HG03066 (cell line): ENCODE measurements around the gene CDK18.
"Not testable (repeated sequence)": the region's sequence is repeated elsewhere in the genome, so short reads cannot be mapped to it uniquely, and the experiment has no call there.

ENCODE experiments used
- ATAC-seq: cut with Tn5 transposase; IDR thresholded peaks from one replicate; pipeline ENCODE4 v1.9.1; 2021; ENCODE audit warnings: low read depth; ENCODE audit not compliant: unreplicated experiment

The CDK18 gene

DNA sequence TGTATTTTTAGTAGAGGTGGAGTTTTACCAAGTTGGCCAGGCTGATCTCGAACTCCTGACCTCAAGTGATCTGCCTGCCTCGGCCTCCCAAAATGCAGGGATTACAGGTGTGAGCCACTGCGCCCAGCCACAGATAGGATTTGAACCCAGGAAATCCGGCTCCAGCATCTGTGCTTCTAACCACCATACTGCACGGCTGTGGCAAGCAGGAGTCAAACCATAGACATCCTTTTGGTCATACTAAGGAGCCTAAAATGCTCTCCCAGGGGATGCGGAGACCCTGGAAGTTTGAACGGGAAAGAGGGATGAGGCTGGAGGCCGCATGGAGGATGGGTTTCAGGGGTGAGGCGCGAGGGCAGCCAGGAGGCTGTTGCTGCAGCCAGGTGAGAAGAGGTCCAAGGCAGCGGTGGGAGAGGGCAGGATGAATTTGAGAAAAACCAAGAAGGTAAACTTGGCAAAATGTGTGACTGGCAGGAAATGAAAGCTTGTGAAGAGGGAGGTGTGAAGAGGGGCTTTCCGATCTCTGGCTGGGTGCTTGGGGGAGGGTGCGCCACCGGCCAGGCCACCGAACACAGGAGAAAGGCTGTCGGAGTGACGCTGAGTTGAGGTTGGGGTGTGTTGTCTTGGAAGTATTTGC is 24.0 kb upstream of the CDK18 start:
- no peak for ATAC-seq

DNA sequence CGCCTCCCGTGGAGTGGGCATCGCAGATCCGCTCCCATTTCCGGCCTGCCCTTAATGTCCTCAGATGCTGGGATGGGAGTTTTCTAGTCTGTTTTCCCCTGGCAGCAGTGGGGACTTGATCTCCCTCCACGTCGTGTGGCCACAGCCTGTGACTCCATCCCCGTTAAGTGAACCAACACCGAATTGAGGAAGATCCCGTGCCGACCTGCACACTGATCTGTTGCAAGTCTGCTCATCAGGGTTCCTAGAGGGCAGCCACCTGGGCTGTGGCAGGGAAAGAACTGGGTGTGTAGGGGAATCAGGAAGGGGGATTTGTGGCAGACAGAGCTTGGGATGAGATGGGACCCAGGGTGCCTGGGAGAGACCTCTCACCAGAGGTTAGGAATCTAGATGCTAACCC is 23.3 kb upstream of the CDK18 start:
- no peak for ATAC-seq

DNA sequence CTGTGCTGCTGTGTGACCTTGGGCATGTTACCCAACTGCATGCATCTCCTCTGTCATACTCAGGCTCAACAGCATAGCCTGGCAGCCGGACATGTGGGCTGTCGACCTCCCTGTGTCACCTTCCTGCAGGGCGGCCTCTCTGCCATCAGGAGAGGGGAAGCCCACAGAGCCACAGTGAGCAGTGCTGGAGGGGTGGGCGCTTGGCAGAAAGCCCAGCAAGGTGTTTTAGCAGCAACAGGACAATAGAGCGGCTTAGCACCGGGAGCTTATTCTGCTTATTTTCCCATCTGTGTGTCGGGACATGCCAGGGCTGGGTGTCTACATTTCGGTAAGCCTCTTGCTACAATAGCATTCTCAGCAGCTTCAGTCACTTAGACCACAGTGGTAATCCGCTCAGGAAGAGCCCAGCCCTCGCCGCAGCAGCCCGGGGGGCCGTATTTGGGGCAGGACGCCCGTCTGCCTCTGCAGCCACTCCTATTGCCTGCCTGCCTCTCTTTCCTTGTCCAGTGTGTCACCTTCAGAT is 22.8 kb upstream of the CDK18 start:
- no peak for ATAC-seq

DNA sequence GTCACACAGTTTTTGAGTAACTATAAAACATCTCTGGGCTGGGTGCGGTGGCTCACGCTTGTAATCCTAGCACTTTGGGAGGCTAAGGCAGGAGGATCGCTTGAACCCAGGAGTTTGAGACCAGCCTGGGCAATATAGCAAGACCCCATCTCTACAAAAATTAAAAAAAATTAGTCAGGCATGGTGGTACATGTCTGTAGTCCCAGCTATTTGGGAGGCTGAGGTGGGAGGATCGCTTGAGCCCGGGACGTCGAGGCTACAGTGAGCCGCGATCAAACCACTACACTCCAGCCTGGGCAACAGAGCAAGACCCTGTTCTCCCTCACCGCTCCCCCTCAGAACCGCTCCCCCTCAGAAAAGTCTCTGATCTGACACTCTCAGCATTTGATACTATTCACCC is 21.9 kb upstream of the CDK18 start:
- ATAC-seq = not testable (repeated sequence)

DNA sequence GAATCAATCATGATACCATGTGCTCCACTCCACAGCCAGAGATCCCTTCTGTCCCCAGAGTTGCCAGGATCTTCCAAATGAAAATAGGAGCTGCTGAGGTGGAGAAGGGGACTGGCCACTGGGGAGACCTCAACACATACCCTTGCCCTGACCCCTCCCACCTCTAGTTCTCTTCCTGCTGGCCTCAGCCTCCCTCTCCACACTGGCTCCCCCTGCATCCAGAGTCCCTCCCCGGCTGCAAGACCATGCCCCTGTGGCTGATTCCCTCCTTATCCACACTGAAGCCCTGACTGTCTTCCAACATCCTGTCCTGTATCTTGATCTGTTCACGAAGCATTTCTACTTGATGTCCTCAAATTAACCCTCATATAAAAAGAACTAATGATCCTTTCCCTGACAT is 21.1 kb upstream of the CDK18 start:
- no peak for ATAC-seq

DNA sequence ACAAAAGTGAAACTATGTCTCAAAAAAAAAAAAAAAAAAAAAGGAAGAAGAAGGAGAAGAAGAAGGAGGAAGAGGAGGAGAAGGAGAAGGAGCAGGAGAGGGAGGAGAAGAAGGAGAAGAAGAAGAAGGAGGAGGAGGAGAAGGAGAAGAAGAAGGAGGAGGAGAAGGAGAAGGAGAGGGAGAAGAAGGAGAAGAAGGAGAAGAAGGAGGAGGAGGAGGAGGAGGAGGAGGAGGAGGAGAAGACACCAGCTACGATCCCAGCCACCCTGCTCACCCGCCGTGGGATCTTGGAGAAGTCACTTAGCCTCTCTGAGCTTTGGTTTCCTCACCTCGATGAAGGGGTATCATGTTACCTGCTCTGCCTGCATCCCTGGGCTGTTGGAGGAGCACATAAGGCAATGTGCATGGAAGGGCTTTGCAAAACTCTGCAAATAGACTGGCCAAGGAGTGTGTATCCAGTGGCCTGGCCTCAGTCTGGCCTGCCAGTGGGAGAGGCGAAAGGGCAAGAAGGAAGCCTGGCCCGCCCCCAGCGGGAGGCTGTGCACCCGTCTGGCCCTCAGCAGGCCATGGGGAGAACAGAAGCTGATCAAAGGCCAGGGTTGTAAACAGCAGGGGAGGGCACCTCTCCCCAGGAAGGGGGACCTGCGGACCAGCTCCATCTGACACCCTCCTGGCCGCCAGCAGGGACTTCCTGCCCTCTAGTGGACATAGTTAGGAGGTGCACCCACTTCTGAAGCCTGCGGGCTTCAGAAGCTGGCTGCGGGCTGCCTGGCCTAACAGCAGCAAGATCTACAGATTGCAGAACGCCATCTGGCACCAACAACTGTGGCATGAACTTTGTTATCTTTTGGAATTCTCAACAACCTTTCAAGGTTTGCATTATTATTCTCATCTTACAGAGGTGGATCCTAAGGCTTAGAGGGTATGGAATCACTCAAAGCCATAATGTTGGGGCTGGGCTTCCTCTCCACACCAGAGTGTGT is 19.2 kb upstream of the CDK18 start:
- ATAC-seq = no peak

DNA sequence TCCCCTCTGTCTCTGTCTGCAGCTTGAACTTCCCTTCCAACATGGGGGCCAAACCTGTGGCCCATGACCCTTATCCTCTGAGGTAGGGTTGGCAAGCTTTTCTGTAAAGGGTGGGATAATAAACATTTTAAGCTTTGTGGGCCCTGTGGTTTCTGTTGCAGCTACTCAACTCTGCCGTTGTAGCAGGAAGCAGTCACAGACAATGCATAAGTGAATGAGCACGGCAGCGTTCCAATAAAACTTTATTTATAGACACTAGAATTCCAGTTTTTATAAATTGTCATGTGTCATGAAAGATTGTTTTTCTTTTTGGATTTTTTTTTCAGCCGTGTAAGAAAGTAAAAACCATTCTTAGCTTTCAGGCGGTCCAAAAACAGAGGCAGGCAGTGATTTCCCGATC is 18.2 kb upstream of the CDK18 start:
- no peak for ATAC-seq

DNA sequence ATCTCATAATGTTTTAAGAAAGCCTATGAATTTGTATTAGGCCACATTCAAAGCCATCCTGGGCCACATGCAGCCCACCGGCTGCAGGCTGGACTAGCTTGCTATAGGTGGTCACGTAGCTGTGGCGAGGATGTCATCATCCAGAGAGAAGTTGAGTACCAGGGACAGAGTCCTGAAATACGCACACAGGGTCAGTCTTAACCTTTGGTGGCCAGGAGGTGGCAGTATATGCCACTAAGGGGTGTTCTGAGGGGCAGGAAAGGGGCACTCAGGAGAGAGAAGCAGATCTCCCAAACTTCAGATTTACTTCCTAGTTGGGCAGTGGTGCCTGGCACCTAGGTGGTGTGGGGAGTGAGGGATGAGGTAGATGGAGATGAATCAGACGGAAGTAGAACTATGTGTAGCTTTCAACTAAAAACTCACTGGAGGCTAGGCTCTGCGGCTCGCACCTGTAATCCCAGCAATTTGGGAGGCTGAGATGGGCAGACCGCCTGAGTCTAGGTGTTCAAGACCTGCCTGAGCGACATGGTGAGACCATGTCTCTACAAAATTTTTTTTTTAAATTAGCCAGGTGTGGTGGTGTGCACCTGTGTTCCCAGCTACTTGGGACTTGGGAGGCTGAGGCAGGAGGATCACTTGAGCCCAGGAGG is 16.3 kb upstream of the CDK18 start:
- ATAC-seq = no peak

DNA sequence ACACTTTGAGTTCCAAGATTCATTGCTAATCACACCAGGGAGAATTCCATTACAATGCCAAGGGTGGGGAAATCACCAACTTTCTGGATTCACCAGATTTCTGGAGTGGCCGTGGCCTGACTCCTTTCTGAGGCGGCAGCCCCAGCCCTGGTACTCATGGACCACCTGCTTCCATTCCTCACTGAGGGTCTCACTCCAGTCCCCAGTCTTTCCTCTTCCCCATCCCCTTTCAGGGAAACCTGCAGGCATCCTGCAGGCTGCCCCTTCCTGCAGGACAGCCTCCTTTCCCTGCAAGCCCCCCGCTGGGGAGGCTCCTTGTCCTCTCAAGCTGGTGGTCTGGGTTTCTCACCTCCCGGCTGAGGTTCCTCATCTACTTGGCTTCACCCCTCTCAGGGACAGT is 12.7 kb upstream of the CDK18 start:
- no peak for ATAC-seq

DNA sequence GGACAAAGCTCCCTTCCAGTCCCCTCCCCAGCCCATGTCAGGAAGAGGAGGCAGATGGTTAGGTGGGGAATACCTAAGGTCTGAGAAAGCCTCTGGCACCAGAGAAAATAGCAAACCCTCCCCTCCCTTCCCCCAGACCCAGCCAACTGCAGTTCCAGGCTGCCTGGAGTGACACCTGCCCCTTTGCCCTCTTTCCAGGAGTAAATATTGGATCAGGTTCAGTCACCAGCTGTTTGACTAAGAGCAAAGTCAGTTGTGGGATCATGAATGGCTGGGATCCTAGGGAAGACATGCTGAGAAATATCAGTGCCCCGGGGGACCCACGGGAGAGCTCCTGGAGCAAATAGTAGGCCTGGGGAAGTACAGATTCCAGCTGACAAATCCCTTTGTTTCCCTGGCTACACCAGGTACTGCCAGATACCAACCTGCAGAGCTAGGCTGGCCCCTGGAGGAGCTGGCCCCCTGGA is 12.2 kb upstream of the CDK18 start:
- no peak for ATAC-seq

DNA sequence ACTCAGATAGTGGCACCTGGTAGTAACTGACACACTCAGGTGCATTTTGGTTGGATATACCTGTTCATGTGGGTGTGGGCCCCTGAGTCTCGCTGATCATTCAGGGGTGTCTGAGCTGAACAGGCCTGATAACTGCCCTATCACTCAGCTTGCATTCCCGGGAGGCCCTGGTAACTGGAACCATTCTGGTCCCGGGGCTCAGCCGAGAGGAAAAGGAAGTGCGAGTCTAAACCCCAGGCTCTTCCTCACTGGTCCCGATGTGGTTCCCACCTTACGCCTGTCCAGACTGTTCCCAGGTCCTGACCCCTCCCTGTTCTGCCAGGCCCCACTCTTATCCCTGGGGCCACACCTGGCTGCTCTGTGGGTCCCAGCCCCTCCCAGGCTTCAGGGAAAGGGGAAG is 11.7 kb upstream of the CDK18 start:
- ATAC-seq = no peak

DNA sequence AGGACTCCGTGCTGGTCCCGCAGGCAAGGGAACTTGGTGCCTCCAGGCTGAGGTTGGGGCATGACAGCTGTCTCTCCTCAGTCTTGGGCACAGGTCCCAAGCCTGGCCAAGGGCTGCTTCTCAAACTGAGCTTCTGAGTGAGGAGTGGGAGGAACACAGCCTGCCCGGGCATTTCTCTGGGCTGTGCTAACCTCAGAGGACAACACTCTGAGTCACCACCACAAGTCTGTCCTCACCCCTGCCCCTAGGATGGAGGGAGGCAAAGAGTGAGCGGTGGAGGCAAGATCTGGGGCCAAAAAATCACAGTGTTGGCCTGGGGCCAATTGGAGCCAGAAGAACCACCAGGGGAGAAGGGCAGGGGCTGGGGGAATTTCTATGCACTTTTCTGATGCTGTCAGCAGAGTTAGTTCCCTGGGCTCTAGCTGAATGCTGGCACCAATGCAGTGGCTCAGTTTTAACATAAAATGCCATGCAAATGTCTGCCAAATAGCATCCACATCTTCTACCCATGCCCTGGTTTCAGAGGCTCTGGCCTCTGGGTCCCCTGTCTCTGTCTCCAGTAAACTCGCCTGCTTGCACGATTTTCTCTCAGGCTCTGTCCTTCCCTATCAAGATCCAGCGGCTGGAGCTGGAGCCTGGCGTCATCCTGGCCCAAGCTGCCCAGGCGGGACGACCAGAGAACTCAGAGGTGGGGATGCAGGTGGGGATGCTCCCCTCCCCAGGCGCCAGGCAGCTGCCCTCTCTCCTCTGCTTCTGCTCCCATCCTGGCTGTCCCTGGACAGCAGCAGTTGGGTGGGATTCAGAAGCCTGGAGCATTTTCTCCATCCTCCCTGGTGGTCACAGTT is 11.0 kb upstream of the CDK18 start:
- ATAC-seq = no peak

DNA sequence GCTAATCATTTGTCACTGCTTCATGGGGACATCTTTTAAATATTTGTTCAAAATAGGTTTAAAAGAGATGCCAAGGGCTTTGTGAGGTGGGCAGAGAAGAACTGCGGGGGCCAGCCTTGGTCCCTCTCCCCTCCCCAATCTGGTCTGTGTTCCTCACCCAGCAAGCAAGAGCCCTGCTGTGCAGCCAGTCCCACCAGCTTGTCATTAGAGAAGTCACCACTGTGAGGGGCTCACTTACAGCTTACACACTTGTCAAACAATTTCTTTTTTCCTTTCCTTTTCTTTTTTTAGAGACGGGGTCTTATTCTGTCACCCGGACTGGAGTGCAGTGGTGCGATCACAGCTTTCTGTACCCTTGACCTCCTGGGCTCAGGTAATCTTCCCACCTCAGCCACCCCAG is 10.4 kb upstream of the CDK18 start:
- ATAC-seq = no peak

DNA sequence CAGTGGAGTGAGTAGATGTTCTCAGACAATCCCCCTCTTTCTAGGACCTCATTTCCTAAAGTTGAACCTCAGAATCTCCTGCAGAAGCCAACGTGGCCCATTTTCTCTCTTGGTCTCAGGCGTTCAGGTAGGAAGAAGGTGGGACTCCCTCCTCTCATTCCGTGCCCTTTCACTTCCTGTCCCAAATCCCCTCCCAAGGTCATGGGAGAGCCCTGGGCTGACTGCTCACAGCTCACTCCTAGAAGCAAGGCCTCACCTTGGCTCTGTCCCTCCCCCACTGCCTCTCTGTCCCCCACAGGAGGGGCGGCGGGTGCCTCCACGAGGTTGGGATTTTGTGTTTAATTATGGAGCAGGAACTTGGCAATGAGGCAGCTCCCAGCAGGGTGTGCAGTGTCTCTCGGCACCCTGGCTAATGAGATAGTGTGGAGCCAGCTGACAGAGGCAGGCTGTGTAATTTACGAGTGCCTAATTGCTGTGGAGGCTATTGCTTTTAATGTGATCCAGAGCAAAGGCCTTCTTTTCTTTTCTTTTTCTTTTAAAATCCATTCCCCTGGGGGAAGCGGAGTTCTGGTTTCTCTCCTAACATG is 9.1 kb upstream of the CDK18 start:
- no peak for ATAC-seq

DNA sequence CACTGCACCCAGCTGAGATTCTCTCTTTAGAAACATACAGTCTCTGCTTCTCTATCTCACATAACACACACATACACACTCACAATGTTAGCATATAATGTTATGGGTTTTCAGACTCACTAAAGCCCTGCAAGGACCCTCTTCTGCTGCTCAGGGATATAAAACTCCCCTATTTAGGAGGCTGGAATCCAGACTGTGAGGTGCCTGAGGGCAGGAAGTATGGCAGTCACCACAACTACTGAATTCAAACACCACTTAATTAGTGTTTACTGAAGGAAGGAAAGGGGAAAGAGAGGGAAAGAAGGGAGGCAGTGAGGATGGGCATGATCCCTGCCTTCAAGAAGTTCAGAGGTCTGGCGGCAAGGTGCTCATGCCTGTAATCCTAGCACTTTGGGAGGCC is 7.8 kb upstream of the CDK18 start:
- no peak for ATAC-seq

DNA sequence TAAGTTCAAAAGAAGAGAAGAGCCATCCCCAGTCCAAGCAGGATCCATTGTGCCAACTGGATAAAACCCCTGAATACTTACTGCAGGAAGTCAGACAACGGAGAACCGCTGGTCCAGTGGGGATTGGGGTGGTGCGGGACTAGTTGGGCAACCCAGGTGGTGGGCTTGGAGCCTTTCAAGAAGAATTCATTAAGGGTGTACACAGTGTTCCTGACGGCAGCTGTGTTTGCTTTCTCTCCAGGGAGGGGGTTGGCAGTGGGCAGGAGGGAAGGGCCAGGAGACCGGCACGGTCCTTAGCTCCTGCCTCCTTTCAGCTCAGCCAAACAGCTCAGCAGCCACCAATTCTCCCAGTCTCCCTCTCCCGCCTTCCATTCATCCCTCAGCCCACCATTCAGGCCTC is 7.1 kb upstream of the CDK18 start:
- ATAC-seq = no peak

DNA sequence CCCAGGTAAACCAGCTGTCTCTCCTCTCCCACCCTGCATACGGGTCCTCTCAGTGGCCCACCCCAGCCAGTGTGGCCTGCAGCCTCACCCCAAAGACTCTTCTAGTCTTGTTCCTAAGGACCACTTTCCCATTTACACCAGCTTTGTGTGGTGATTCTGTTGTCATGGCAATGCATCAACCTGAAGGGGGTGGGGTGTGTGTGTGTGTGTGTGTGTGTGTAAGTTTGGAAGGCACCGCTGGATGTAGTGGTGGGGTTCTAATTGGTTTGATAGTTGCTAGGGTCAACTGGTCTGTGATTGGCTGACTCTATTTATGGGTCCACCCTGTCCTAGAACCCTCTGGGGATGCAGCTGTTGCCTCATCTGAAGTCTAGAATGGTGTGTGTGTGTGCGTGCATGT is 4.7 kb upstream of the CDK18 start:
- ATAC-seq = no peak

DNA sequence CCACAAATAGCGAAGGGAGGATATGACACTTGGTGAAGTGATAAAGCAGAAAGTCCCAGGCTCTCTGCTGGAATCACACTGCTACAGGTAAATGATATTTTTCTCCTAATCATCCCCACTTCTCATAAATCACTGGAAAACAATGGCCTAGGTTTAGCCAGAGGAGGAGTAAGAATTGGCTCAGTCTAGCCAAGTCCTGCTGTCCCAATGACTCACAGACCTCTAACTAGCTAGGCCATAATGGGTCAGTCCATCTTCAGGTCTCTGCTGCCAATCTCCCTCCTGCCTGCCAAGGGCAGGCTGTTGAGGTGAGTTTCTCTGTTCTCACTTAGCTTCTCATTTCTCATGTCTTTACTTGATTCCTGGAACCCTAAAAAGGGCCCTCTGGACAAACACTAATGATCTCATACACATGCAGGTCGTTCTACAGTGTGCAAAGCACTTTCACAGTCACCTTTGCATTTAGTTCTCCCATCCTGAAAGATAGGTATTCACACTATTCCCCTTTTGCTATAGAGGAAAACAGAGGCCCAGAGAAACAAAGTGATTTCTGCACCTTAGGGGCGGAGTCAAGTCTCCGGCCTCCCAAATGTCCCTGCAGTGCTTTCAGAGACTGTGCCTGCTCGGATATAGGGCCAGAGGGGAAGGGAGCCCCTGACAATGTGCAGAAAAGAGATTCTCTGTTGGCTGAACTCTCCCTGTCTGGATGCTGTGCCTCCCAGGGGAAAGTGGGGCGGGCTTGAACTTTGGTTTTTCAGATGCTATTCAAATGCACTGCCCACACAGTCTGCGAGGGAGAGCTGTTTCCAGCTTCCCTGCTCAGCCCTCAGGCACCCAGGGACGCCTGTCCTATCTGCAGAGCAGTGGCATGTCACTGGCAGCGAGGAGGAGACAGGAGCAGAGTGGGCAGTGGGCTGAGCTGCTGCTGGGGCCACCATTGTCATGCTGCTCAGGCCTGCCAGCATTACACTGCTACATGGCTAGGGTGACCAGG is 3.9 kb upstream of the CDK18 start:
- ATAC-seq = no peak
